Measurements from ENCODE around the gene COMMD1.

DNA sequence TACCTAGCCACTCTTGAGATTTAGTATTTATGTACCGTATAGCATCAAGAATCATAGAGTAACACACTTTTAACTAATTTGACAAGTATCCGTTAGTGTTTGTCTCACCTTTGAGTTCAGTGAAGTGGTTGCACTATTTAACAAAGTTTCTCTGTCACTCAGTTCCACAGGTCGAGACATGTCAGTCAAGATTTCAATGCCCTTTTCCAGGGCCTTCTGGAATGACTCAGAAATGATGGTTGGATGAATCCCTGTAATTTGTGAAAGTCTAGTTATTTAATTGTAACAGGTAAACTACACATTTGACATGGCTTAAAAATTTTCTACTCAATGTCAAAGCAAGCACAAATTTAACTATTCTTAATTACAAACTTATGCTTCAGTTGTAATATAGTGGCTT, 26.7 kb upstream of the COMMD1 start:
- TF ChIP-seq POLR2A (IDR thresholded peaks at IDR 0.05; ENCODE audit: low read length) (no peak), GATA1 (IDR thresholded peaks at IDR 0.05; ENCODE audit: low read depth, low read length) (no peak)
